SK-MEL-5 (cell line): ENCODE data around the gene TJP3. TPM values are rescaled to one million over a fixed set of nuclear protein-coding genes. Genes with fewer than 3 reads are reported as not detected.
A peak's percentile ranks its signal among the peaks of the same experiment; 100 is the strongest.

Experiments
- DNase-seq: peaks from one replicate; pipeline ENCODE4 v3.0.0-alpha.2; 2016; ENCODE audit warnings: low read depth, low spot score
- in situ Hi-C: cut with HindIII; loops from 2 replicates; pipeline ENCODE4 v1.10.0; 2016; ENCODE audit warnings: low sequenced_read_pairs, high pct_unique_total_duplicates, low pct_unique_long_range_greater_than_20kb
- total RNA-seq: library from RNA; depleted of rRNA; stranded (reverse); fragments of >200 nt; shearing (Covaris generic); gene quantifications from 2 replicates; pipeline ENCODE4 v1.2.3, GENCODE V29; 2014

Gene TJP3
- total RNA-seq, 1 experiment from 2014 or later: 0.21 TPM

GRCh38 chr19:3782330-3782729 lies 74.1 kb downstream of the TJP3 start:
- no peak for DNase-seq
- in situ Hi-C loops: no loop called here

- no peak for DNase-seq
- in situ Hi-C loops: no loop called here
Observed at GRCh38 chr19:3782903-3783302, 74.7 kb downstream of the TJP3 start.

- DNase-seq: no peak
- in situ Hi-C loops: no loop called here
Observed at GRCh38 chr19:3783660-3784584, 75.7 kb downstream of the TJP3 start.

GRCh38 chr19:3784607-3785450 lies 76.6 kb downstream of the TJP3 start:
- DNase-seq: peak; percentile 57
- in situ Hi-C loops: no loop called here

- in situ Hi-C loops: no loop called here
- no peak for DNase-seq
Observed at GRCh38 chr19:3785451-3785937, 77.3 kb downstream of the TJP3 start.

GRCh38 chr19:3785938-3786824 lies 78.0 kb downstream of the TJP3 start, which contains the start of gene MATK:
TSS of gene MATK (minus strand) at chr19:3786381. CDS start at chr19:3785135, 1,246 bp downstream.
- in situ Hi-C loops: no loop called here
- no peak for DNase-seq

- in situ Hi-C loops: no loop called here
- no peak for DNase-seq
Observed at GRCh38 chr19:3788996-3789778, 81.0 kb downstream of the TJP3 start.

- in situ Hi-C loops: no loop called here
- DNase-seq: no peak
Observed at GRCh38 chr19:3790209-3790734, 82.1 kb downstream of the TJP3 start.

- in situ Hi-C loops: no loop called here
Observed at GRCh38 chr19:3790941-3791340, 82.8 kb downstream of the TJP3 start.

GRCh38 chr19:3792114-3792513 lies 83.9 kb downstream of the TJP3 start:
- DNase-seq: no peak
- in situ Hi-C loops: no loop called here

More at GRCh38 chr19:3790941-3791340, 82.8 kb downstream of the TJP3 start:
- DNase-seq: no peak

GRCh38 chr19:3793799-3794198 lies 85.6 kb downstream of the TJP3 start:
- DNase-seq: no peak
- in situ Hi-C loops: no loop called here

GRCh38 chr19:3796358-3796757 lies 88.2 kb downstream of the TJP3 start:
- in situ Hi-C loops: no loop called here
- no peak for DNase-seq

- in situ Hi-C loops: no loop called here
- no peak for DNase-seq
Observed at GRCh38 chr19:3798137-3798536, 90.0 kb downstream of the TJP3 start.
